Astrocyte of the cerebellum (primary cell): ENCODE data around the gene CREBL2.

Experiments
- DNase-seq: peaks from one replicate; pipeline ENCODE4 v3.0.0-alpha.2; 2011; ENCODE audit warnings: low read depth
- H3K4me3 ChIP-seq: 2 replicates; pipeline ENCODE4 v1.5.1; 2011; ENCODE audit warnings: mild to moderate bottlenecking, low read depth, low read length, moderate library complexity
- in situ Hi-C: cut with HindIII; loops from 2 replicates; pipeline ENCODE4 v1.10.0; 2017; ENCODE audit warnings: low sequenced_read_pairs
- TF ChIP-seq, protein P1 (sequence below): IDR thresholded peaks from 2 replicates; pipeline ENCODE4 v1.5.1; 2012; ENCODE audit warnings: low read length, low read depth, moderate library complexity, mild to moderate bottlenecking; ENCODE audit errors: missing control alignments

CREBL2 gene

GRCh38 chr12:12673296-12673695 lies 61.6 kb downstream of the CREBL2 start:
- DNase-seq, result no peak
- TF ChIP-seq, protein P1, sequence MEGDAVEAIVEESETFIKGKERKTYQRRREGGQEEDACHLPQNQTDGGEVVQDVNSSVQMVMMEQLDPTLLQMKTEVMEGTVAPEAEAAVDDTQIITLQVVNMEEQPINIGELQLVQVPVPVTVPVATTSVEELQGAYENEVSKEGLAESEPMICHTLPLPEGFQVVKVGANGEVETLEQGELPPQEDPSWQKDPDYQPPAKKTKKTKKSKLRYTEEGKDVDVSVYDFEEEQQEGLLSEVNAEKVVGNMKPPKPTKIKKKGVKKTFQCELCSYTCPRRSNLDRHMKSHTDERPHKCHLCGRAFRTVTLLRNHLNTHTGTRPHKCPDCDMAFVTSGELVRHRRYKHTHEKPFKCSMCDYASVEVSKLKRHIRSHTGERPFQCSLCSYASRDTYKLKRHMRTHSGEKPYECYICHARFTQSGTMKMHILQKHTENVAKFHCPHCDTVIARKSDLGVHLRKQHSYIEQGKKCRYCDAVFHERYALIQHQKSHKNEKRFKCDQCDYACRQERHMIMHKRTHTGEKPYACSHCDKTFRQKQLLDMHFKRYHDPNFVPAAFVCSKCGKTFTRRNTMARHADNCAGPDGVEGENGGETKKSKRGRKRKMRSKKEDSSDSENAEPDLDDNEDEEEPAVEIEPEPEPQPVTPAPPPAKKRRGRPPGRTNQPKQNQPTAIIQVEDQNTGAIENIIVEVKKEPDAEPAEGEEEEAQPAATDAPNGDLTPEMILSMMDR, result no peak
- no peak overlapping the region for H3K4me3 ChIP-seq
- in situ Hi-C loops, result no loop called here

- no peak overlapping the region for H3K4me3 ChIP-seq
- in situ Hi-C loops, result no loop called here
- TF ChIP-seq, protein P1, result no peak
- no peak for DNase-seq
Measured at GRCh38 chr12:12676605-12677004, 64.9 kb downstream of the CREBL2 start.

DNA sequence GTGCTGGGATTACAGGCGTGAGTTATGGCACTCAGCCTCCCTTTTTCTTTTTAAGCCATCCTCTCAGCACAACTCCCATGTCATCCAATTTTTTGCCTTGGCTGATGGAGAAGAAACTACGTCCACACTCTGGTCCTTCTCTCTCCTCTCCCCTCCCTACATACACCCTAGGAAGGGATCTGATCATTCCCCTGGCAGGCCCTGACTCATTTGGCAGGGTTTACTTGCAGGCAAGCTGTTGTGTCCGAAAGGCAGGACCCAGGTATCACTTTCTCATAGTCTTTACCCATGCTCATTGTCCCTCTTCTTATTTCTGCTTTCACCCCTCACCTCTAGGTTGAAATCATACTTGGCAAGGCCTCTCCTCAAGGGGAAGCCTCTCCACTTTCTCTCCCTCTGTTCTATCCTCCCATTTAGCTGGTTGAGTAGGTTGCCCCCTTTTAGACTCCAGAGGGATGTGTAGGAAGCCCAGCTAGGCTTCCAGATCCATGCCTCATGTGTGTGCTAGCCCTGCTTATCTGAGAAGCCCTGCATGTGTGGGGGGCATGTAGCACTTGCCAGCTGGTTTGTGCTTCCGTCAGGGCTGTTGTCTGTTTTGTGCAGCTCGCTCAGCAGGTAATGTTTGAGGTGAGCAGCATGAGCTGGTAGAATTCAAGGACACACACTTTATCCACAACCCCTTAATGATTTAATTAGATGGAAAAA lies 69.5 kb downstream of the CREBL2 start:
- TF ChIP-seq, protein P1, result no peak
- H3K4me3 ChIP-seq, result no peak overlapping the region
- in situ Hi-C loops, result no loop called here
- no peak for DNase-seq

GRCh38 chr12:12682284-12682683 lies 70.6 kb downstream of the CREBL2 start:
- no peak for DNase-seq
- no peak overlapping the region for H3K4me3 ChIP-seq
- in situ Hi-C loops, result no loop called here
- TF ChIP-seq, protein P1, result no peak

- in situ Hi-C loops, result no loop called here
Measured at GRCh38 chr12:12683136-12683697, 71.5 kb downstream of the CREBL2 start.

DNA sequence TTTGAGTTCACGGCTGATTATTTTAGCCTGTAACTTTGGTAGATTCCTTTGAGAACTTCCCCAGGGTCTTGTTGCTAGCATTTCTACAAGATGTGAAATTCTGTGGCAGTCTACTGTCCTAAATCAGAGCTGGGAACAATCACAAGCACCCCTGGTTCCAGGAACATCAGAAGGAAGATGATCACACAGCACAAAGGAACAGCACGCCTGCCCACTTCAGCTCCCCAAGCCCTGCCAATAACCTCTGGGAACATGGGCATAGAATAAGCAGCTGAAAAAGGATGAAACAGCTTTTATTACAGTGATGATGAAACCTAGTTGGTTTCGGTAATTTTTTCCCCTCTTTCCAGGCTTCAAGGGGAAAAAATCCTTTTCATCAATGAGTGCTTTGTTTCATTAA lies 72.0 kb downstream of the CREBL2 start:
- H3K4me3 ChIP-seq, result no peak overlapping the region
- in situ Hi-C loops, result no loop called here
- TF ChIP-seq, protein P1, result no peak
- no peak for DNase-seq

More at GRCh38 chr12:12683136-12683697, 71.5 kb downstream of the CREBL2 start:
- H3K4me3 ChIP-seq, result no peak overlapping the region
- DNase-seq, result no peak
- TF ChIP-seq, protein P1, result no peak
